Measurements from ENCODE around the gene DOLPP1.

- no peak for TF ChIP-seq CTCF (conservative IDR thresholded peaks at IDR 0.05; ENCODE audit: low read depth, low read length)
- no peak for TF ChIP-seq EZH2 (IDR thresholded peaks at IDR 0.05; ENCODE audit: borderline replicate concordance, low read depth, low read length, poor library complexity, severe bottlenecking)
Measured at GRCh38 chr9:129109952-129110739, 29.2 kb downstream of the DOLPP1 start.
